Retinal pigment epithelial cell (primary cell): Measurements from ENCODE around the gene SARS1.

Source experiments
- DNase-seq: peaks from one replicate; pipeline ENCODE4 v3.0.0-alpha.2; 2010; ENCODE audit warnings: low read depth
- H3K4me3 ChIP-seq: 2 replicates; pipeline ENCODE4 v1.5.1; 2011; ENCODE audit warnings: mild to moderate bottlenecking, low read length, control low read depth, moderate library complexity
- CTCF ChIP-seq: conservative IDR thresholded peaks from 2 replicates; pipeline ENCODE4 v1.5.1; 2011; ENCODE audit warnings: low read depth, low read length, control low read depth, inconsistent platforms

SARS1 gene

GRCh38 chr1:109192433-109192832, 21.3 kb upstream of the SARS1 start:
- no peak for DNase-seq
- no peak overlapping the region for H3K4me3 ChIP-seq
- TF ChIP-seq CTCF, result no peak

GRCh38 chr1:109193653-109194590, 19.8 kb upstream of the SARS1 start:
- H3K4me3 ChIP-seq, result no peak overlapping the region
- TF ChIP-seq CTCF, result peak; percentile 71
- DNase-seq, result no peak

DNA sequence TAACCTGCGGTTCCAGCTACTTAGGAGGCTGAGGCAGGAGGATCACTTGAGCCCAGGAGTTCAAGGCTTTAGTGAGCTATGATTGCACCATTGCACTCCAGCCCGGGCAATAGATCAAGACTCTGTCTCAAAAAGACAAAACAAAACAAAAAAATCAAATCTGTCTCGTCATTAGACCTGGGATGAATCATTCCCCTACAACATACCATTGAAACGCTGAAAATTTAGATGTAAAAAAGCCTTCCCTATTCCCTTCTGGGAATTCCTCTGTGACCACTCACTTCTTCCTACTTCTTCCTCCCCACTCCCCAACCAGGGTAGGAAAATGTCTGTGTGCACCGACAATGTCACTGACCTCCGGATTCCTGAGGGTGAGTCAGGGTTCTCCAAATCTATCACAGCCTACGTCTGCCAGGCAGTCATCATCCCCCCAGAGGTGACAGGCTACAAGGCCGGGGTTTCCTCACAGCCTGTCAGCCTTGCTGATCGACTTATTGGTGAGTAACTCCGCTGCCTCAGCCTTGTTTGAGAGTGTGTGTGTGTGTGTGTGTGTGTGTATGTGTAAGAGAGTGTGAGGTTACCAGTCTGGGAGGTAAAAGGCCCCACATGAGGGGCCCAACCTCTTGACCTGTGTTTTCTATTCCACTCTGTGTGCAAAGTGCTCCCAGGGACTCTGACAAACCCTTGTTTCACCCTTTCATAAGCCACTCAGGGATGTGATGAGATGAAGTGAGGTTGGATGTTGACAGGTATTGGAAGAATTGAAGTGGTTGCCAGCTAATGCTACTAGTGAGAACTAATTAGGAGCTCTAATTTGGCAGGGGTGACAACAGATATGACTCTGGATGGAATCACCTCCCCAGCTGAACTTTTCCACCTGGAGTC, 16.3 kb upstream of the SARS1 start:
- peak; percentile 94 for DNase-seq

DNA sequence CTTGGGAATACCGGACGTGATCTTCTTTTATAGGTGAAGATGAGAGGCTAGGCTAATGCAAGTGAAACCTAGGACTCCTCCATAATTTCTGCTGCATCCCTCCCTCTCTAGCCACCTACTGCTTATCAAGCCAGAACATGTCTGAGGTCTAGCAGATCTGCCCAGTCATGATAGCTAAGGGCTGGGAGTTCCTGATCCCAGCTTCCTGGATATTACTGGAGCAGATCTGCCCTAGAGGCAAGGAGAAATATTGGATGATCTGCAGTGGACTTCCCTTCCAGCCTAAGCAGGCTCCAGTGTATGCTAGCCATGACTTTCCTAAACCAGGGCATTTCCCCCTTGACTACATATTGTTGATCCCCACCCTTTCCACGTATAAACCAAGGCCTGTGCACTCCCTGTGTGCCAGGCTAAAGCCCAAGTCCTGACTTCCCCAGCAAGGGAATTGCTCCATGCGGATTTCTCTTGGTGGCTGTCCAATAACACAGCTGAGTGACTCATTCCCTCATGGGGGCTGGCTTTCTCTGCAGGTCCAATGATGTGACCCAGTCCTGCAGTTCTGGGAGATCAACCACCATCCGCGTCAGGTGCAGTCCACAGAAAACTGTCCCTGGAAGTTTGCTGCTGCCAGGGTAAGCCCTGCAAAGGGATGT, 15.5 kb upstream of the SARS1 start:
- TF ChIP-seq CTCF, result no peak
- H3K4me3 ChIP-seq, result no peak overlapping the region
- DNase-seq, result peak; percentile 72

More for the DNA sequence above, 16.3 kb upstream of the SARS1 start:
- TF ChIP-seq CTCF, result no peak
- no peak overlapping the region for H3K4me3 ChIP-seq

GRCh38 chr1:109198745-109199144, 15.0 kb upstream of the SARS1 start:
- DNase-seq, result no peak
- H3K4me3 ChIP-seq, result no peak overlapping the region
- TF ChIP-seq CTCF, result no peak

- H3K4me3 ChIP-seq, result no peak overlapping the region
- no peak for DNase-seq
- no peak for TF ChIP-seq CTCF
Measured at GRCh38 chr1:109199710-109200109, 14.0 kb upstream of the SARS1 start.
